A673 (cell line): ENCODE measurements around the gene KRT7.

Experiments used
- CTCF ChIP-seq: fragments of 300-800, 200-600 bp; sonication (generic); conservative IDR thresholded peaks from 2 replicates; pipeline ENCODE4 v1.5.1; 2017; ENCODE audit warnings: low read depth, mild to moderate bottlenecking, antibody characterized with exemption, low read length, moderate library complexity, mixed read lengths
- EZH2 ChIP-seq: fragments of 200-600 bp; sonication (generic); IDR thresholded peaks from 2 replicates; pipeline ENCODE4 v1.6.1; 2017; ENCODE audit warnings: borderline replicate concordance, low read depth, mild to moderate bottlenecking, mixed read lengths, antibody characterized with exemption, low read length; ENCODE audit not compliant: poor library complexity, severe bottlenecking

- TF ChIP-seq CTCF (no peak), EZH2 (no peak)
Observed at GRCh38 chr12:52229836-52230343, 3.2 kb upstream of the KRT7 start.
